Hematopoietic multipotent progenitor cell treated with erythropoietin and hydrocortisone succinate and interleukin-3 and kit ligand, for 8 days (in vitro differentiated cells): Measurements from ENCODE around the gene CA10.

Experiments used
- DNase-seq: peaks from one replicate; pipeline ENCODE4 v3.0.0-alpha.2; 2015

The CA10 gene

GRCh38 chr17:51855806-51856205, 302.7 kb downstream of the CA10 start:
- no peak for DNase-seq

GRCh38 chr17:51853857-51854256, 304.7 kb downstream of the CA10 start:
- no peak for DNase-seq

- DNase-seq = no peak
Observed at GRCh38 chr17:51852603-51853002, 305.9 kb downstream of the CA10 start.

- no peak for DNase-seq
Observed at GRCh38 chr17:51850201-51850600, 308.3 kb downstream of the CA10 start.

- DNase-seq = no peak
Observed at GRCh38 chr17:51848451-51848850, 310.1 kb downstream of the CA10 start.

GRCh38 chr17:51846566-51846965, 311.9 kb downstream of the CA10 start:
- DNase-seq = no peak

GRCh38 chr17:51845776-51846175, 312.7 kb downstream of the CA10 start:
- DNase-seq = no peak

- no peak for DNase-seq
Observed at GRCh38 chr17:51842763-51843162, 315.8 kb downstream of the CA10 start.

- DNase-seq = no peak
Observed at GRCh38 chr17:51841669-51842068, 316.8 kb downstream of the CA10 start.

GRCh38 chr17:51840688-51841087, 317.8 kb downstream of the CA10 start:
- DNase-seq = no peak

- no peak for DNase-seq
Observed at GRCh38 chr17:51833620-51834019, 324.9 kb downstream of the CA10 start.

GRCh38 chr17:51833045-51833444, 325.5 kb downstream of the CA10 start:
- no peak for DNase-seq

- DNase-seq = no peak
Observed at GRCh38 chr17:51830886-51831285, 327.6 kb downstream of the CA10 start.

GRCh38 chr17:51830451-51830850, 328.1 kb downstream of the CA10 start:
- no peak for DNase-seq

- DNase-seq = no peak
Observed at GRCh38 chr17:51828901-51829300, 329.6 kb downstream of the CA10 start.

GRCh38 chr17:51827140-51827539, 331.4 kb downstream of the CA10 start:
- DNase-seq = no peak

- no peak for DNase-seq
Observed at GRCh38 chr17:51820766-51821165, 337.7 kb downstream of the CA10 start.

GRCh38 chr17:51820252-51820651, 338.3 kb downstream of the CA10 start:
- no peak for DNase-seq

- DNase-seq = no peak
Observed at GRCh38 chr17:51819341-51820219, 338.9 kb downstream of the CA10 start.

- no peak for DNase-seq
Observed at GRCh38 chr17:51818777-51819176, 339.7 kb downstream of the CA10 start.

GRCh38 chr17:51817955-51818354, 340.6 kb downstream of the CA10 start:
- DNase-seq = no peak

GRCh38 chr17:51817117-51817516, 341.4 kb downstream of the CA10 start:
- no peak for DNase-seq

GRCh38 chr17:51815097-51815496, 343.4 kb downstream of the CA10 start:
- DNase-seq = no peak

- DNase-seq = no peak
Observed at GRCh38 chr17:51814521-51814920, 344.0 kb downstream of the CA10 start.

- no peak for DNase-seq
Observed at GRCh38 chr17:51813784-51814174, 344.7 kb downstream of the CA10 start.
